K562 (cell line): ENCODE measurements around the gene TYW1B. TPM values are rescaled to one million over a fixed set of nuclear protein-coding genes. Genes with fewer than 3 reads are reported as not detected.
"Not testable (repeated sequence)": the region's sequence is repeated elsewhere in the genome, so short reads cannot be mapped to it uniquely, and the experiment has no call there.

ENCODE experiments used
- ATAC-seq: fragments of 200-7000 bp; cut with Tn5 transposase; 3 replicates; pipeline ENCODE4 v1.9.1; 2020; ENCODE audit warnings: moderate library complexity
- BruUV-seq: library from RNA; stranded (reverse); fragments of 400-500 nt; replicated peaks from 2 replicates; lab custom pipeline; 2021; lab: Mats Ljungman, UMichigan
- CTCF ChIA-PET: fragments of 300-600 bp; formaldehyde crosslinking; extraction: SDS; loops from one replicate; lab custom pipeline; 2021; ENCODE audit warnings: low intra/inter-chr PET ratio; lab: Yijun Ruan, JAX
- POLR2A ChIA-PET: fragments of 300-600, 350-650 bp; sonication (Branson Sonifier 250); formaldehyde crosslinking; extraction: SDS; loops from one replicate; lab custom pipeline; 2021; ENCODE audit warnings: antibody characterized with exemption, inconsistent platforms; lab: Yijun Ruan, JAX
- DNase-seq, 4 experiments: peaks; one replicate each; pipeline versions ENCODE4 v3.0.0 to v3.0.0-alpha.2; 2011 to 2018; ENCODE audit warnings: low spot score in 3 of 4, mixed read lengths in 3 of 4; ENCODE audit errors: extremely low read depth in 1 of 4
- FAIRE-seq: peaks from 2 replicates; lab custom pipeline; 2011; peaks lifted over from hg19 to GRCh38; lab: Jason Lieb, UNC
- H2AFZ ChIP-seq: 2 replicates; pipeline ENCODE4 v1.6.0; 2011; ENCODE audit warnings: low read depth, low read length, control low read depth, inconsistent platforms
- H3K27ac ChIP-seq: fragments of 200-600 bp; 3 replicates; pipeline ENCODE4 v1.8.0; 2011; ENCODE audit warnings: low read depth, mild to moderate bottlenecking, control low read depth, inconsistent platforms, low read length, moderate library complexity, mixed read lengths; ENCODE audit errors: extremely low read depth
- H3K27me3 ChIP-seq, 2 experiments: fragments of 300-600 bp in 1 of 2; 2 replicates in 1 of 2; 3 replicates in 1 of 2; pipeline versions ENCODE4 v1.6.0 to v1.8.0; 2011; ENCODE audit warnings: inconsistent platforms in 2 of 2, low read length in 2 of 2, mild to moderate bottlenecking in 1 of 2, mixed read lengths in 1 of 2, moderate library complexity in 1 of 2; ENCODE audit not compliant: control insufficient read depth in 2 of 2, insufficient read depth in 2 of 2
- H3K36me3 ChIP-seq: fragments of 300-600 bp; 3 replicates; pipeline ENCODE4 v1.8.0; 2011; ENCODE audit warnings: mild to moderate bottlenecking, low read length, inconsistent platforms; ENCODE audit not compliant: control insufficient read depth, insufficient read depth
- H3K4me1 ChIP-seq, 2 experiments: fragments of 200-600 bp in 1 of 2; replicated peaks in 1 of 2; 2 replicates in 1 of 2; 3 replicates in 1 of 2; pipeline versions ENCODE4 v1.5.1 to v1.8.0; 2011; ENCODE audit warnings: inconsistent platforms in 2 of 2, low read length in 2 of 2, mild to moderate bottlenecking in 1 of 2, mixed read lengths in 1 of 2, moderate library complexity in 1 of 2; ENCODE audit not compliant: control insufficient read depth in 2 of 2, insufficient read depth in 2 of 2
- H3K4me2 ChIP-seq: 2 replicates; pipeline ENCODE4 v1.6.1; 2011; ENCODE audit warnings: low read length, control low read depth, inconsistent platforms, mixed read lengths; ENCODE audit not compliant: insufficient read depth
- H3K4me3 ChIP-seq: fragments of 200-600 bp; sonication (generic), shearing (Covaris generic); 2 replicates; pipeline ENCODE4 v1.5.1; 2016; ENCODE audit warnings: control low read depth, inconsistent platforms
- H3K79me2 ChIP-seq: fragments of 200-600 bp; 3 replicates; pipeline ENCODE4 v1.8.0; 2011; ENCODE audit warnings: low read length, inconsistent platforms; ENCODE audit not compliant: control insufficient read depth, insufficient read depth
- H3K9ac ChIP-seq, 2 experiments: 2 replicates each; pipeline versions ENCODE4 v1.6.0 to v1.6.1; 2011; ENCODE audit warnings: low read depth in 2 of 2, low read length in 2 of 2, control low read depth in 1 of 2, inconsistent platforms in 1 of 2, mild to moderate bottlenecking in 1 of 2, mixed read lengths in 1 of 2; ENCODE audit not compliant: insufficient read depth in 1 of 2
- H3K9me1 ChIP-seq: one replicate; pipeline ENCODE4 v1.6.0; 2011; ENCODE audit warnings: inconsistent platforms, mild to moderate bottlenecking, low read length, moderate library complexity; ENCODE audit not compliant: control insufficient read depth, insufficient read depth
- H3K9me3 ChIP-seq: replicated peaks from 2 replicates; pipeline ENCODE4 v1.5.1; 2011; ENCODE audit warnings: low read depth, low read length, inconsistent platforms; ENCODE audit not compliant: control insufficient read depth, insufficient read depth
- H4K20me1 ChIP-seq: replicated peaks from 2 replicates; pipeline ENCODE4 v1.6.1; 2011; ENCODE audit warnings: low read length, inconsistent platforms, mixed read lengths; ENCODE audit not compliant: control insufficient read depth, insufficient read depth
- ATF3 ChIP-seq, 2 experiments: fragments of 450-650 bp in 1 of 2; sonication (generic) in 1 of 2; formaldehyde crosslinking in 1 of 2; IDR thresholded peaks in 1 of 2; conservative IDR thresholded peaks in 1 of 2; 2 replicates each; pipeline versions ENCODE4 v1.6.1 to v1.8.1; 2016 to 2023; ENCODE audit warnings: mild to moderate bottlenecking in 2 of 2, moderate library complexity in 2 of 2, inconsistent platforms in 1 of 2, missing genetic modification reagents in 1 of 2
- C11orf30 ChIP-seq: fragments of 450-650 bp; IDR thresholded peaks from 2 replicates; pipeline ENCODE4 v1.6.1; 2016; ENCODE audit warnings: low read depth, mild to moderate bottlenecking
- FOSL1 ChIP-seq: fragments of 200-800 bp; sonication (Bioruptor generic); conservative IDR thresholded peaks from 2 replicates; pipeline ENCODE4 v1.6.1; 2016; ENCODE audit warnings: missing genetic modification characterization, missing compliant biosample characterization
- NFE2 ChIP-seq: IDR thresholded peaks from 2 replicates; pipeline ENCODE4 v1.6.1; 2014; ENCODE audit warnings: antibody characterized with exemption, low read depth
- TEAD4 ChIP-seq, 2 experiments: sonication (generic) in 1 of 2; formaldehyde crosslinking in 1 of 2; IDR thresholded peaks; 2 replicates each; pipeline versions ENCODE4 v1.6.1 to v1.8.0; 2012 to 2022; ENCODE audit warnings: borderline replicate concordance in 1 of 2, inconsistent platforms in 1 of 2, low read length in 1 of 2, mild to moderate bottlenecking in 1 of 2, missing genetic modification reagents in 1 of 2
- ZNF316 ChIP-seq: fragments of 450-650 bp; IDR thresholded peaks from 2 replicates; pipeline ENCODE4 v1.6.1; 2016
- WGBS: fragments of 100-300 bp; shearing (Covaris generic); methylation state at CpG from one replicate; pipeline ENCODE4 v1.1.6; 2016; ENCODE audit warnings: low coverage, mixed read lengths; ENCODE audit not compliant: insufficient coverage; ENCODE audit errors: missing lambda C conversion rate; 5-methylcytosine and 5-hydroxymethylcytosine counted together
- in situ Hi-C: fragments of 300-500 bp; cut with MboI; formaldehyde crosslinking; loops from 4 replicates; pipeline ENCODE4 v1.15.0; 2018; ENCODE audit warnings: inconsistent platforms, mixed read lengths
- intact Hi-C: fragments of 100-400 bp; cut with micrococcal nuclease; formaldehyde crosslinking; loops from 2 replicates; pipeline ENCODE4 v1.14.2; 2022
- polyA plus RNA-seq, 8 experiments: library from polyadenylated mRNA; depleted of rRNA in 4 of 8; stranded (reverse) in 5 of 8; unstranded in 3 of 8; fragments of >200 nt; fragmentation: Nextera tagmentation in 2 of 8; fragmentation: Illumina TruSeq in 1 of 8; extraction: Ambion mirVana in 2 of 8; extraction: Trizol in 1 of 8; gene quantifications; 2 replicates each; pipeline versions ENCODE4 v1.2.1 to v1.2.3, GENCODE V29; 2011 to 2014; ENCODE audit warnings: inconsistent platforms in 1 of 8, missing spikeins in 1 of 8
- total RNA-seq, 7 experiments: library from RNA; depleted of rRNA in 6 of 7; stranded (reverse); fragments of >200 nt in 6 of 7; fragmentation: Illumina TruSeq in 2 of 7; extraction: Trizol in 2 of 7; gene quantifications; 2 replicates each; pipeline versions ENCODE4 v1.2.1 to v1.2.3, GENCODE V29; 2011 to 2021; ENCODE audit warnings: low replicate concordance in 1 of 7

The TYW1B gene
- total and polyA plus RNA-seq, 9 of the 15 experiments (the other 6 are each of a cell fraction or from before 2014, with no cell fraction given), result 5.8 to 14.7 (median 9.8) TPM

- BruUV-seq; H3K4me2 ChIP-seq; H3K27me3 ChIP-seq; H4K20me1 ChIP-seq; in situ Hi-C loops; H3K79me2 ChIP-seq; H3K4me3 ChIP-seq; H3K9me3 ChIP-seq; CTCF ChIA-PET; H2AFZ ChIP-seq; FAIRE-seq; intact Hi-C loops; H3K4me1 ChIP-seq; H3K9me1 ChIP-seq; H3K36me3 ChIP-seq; POLR2A ChIA-PET; TF ChIP-seq ATF3 (CRISPR knock-in tag; conservative IDR thresholded peaks at IDR 0.05); TEAD4 (CRISPR knock-in tag; IDR thresholded peaks at IDR 0.05; ENCODE audit: borderline replicate concordance): not testable (repeated sequence)
- WGBS, result 21% methylated on average over 2 of the region's 2 CpGs
- Histone ChIP-seq H3K9ac (peak overlapping the region in 1 of 2 experiments; percentile 5; a peak in 1 of 4 replicates), H3K27ac (peak overlapping the region; percentile 45; the same call in 1 of the 3 replicates)
- TF ChIP-seq C11orf30, result 0 out of 2 replicates have a peak, but pooled peaks have one; percentile 15
- peak; percentile 48 for TF ChIP-seq ATF3 (IDR thresholded peaks at IDR 0.05)
- TF ChIP-seq NFE2, result peak; percentile 21; the same call in 1 of the 2 replicates
- peak; percentile 4; the same call in 1 of the 2 replicates for TF ChIP-seq ZNF316
- TF ChIP-seq TEAD4 (IDR thresholded peaks at IDR 0.05; ENCODE audit: low read length), result 0 out of 2 replicates have a peak, but pooled peaks have one; percentile 6
- 0 out of 2 replicates have a peak, but pooled peaks have one; percentile 18 for TF ChIP-seq FOSL1
- peak in 1 of 4 experiments; percentile 9 for DNase-seq
- ATAC-seq, result peak; percentile 78
Measured at GRCh38 chr7:72772627-72773026, 55.4 kb downstream of the TYW1B start.

GRCh38 chr7:72766994-72767393, 61.0 kb downstream of the TYW1B start:
- POLR2A ChIA-PET, H2AFZ ChIP-seq, H3K4me1 ChIP-seq, H3K4me3 ChIP-seq, DNase-seq, H3K27ac ChIP-seq, intact Hi-C loops, H3K4me2 ChIP-seq, H3K27me3 ChIP-seq, H3K79me2 ChIP-seq, in situ Hi-C loops, H4K20me1 ChIP-seq, H3K9ac ChIP-seq, H3K36me3 ChIP-seq, ATAC-seq, H3K9me3 ChIP-seq, H3K9me1 ChIP-seq, BruUV-seq, CTCF ChIA-PET, FAIRE-seq: not testable (repeated sequence)
- WGBS, result 78% methylated on average over 5 of the region's 5 CpGs
